NOMO-1 (cell line): ENCODE results near the gene HHAT.

Experiments used
- DNase-seq, 2 experiments: peaks; one replicate each; lab custom pipeline; 2025; ENCODE audit not compliant: unreplicated experiment in 2 of 2; lab: John Stamatoyannopoulos, UW

Gene HHAT

DNA sequence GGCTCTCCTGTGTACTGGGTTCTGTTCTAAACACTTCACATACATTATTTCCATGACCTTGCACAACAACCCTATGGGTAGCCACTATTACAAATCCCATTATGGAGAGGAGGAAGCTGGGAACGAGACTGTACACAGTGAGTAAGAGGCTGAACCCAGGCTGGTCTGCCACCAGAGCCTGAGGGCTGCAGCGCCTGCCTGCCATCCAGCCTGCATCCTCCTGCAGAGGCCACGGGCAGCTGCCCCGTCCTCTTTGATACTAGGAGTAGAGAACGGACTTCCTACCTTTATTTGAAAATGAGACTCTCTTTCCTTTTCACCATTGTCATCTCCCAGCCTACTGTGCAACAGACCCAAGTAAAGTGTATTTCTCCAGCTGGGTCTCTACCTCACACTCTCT, 370.0 kb downstream of the HHAT start:
- DNase-seq, result no peak

GRCh38 chr1:210700083-210700482, 371.4 kb downstream of the HHAT start:
- DNase-seq, result no peak

GRCh38 chr1:210700511-210700910, 371.8 kb downstream of the HHAT start:
- no peak for DNase-seq

DNA sequence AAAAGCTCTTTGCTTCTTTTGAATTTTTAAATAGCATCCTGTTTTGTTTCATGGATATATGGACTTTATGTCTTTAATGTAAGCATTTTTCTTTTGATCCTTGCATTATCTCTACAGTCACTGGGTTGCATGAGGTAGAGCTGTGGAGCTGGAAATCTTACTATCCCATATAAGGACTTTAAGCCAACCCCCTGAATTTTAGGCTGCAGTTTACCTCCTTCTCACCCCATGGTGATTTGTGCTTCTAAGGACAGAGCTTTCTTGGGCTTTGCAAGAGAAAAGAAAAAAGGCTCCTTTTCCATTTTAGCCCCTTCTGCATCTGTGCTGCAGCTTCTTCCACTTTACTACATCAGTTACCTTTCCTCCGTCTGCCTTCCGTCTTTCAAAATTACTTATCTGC, 373.8 kb downstream of the HHAT start:
- no peak for DNase-seq

DNA sequence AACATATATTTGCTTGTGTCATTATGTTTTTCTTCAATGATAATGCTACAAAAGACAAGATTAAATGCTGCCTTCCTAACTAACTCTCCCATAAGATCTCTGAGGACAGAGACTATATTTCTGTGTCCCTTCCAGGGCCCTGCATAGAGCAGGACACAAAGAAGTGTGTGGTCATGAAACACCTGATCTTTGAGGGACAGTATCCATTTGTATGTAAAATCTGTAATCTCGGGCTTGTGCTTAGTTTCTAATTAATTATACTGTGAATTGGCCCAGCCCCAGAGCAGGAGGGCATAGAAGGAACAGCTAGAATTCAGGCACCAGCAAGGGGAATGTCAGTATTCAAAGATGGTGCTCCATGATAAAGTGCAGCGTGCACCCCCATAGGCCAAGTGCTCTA, 374.9 kb downstream of the HHAT start:
- no peak for DNase-seq

DNA sequence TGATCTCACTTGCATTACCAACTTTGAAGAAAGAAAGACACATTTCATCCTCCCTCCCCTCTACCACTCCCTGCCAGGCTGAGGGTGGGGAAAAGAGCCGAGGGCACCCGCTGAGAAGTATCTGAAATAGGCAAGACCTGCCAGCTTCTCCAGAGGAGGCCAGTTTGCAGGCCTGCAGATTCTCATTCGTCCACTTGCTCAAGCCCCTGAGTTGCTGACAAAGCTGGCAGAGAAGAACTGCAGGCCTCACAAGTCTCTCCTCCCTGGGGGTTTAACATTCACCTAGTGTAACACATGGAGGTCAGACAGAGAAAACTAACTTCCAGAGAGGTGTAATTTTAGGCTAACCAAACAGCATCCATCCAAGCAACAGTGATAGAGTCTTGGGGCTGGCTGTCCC, 376.4 kb downstream of the HHAT start:
- no peak for DNase-seq

GRCh38 chr1:210706246-210706645, 377.5 kb downstream of the HHAT start:
- DNase-seq, result no peak

- DNase-seq, result no peak
Measured at GRCh38 chr1:210707300-210708240, 378.9 kb downstream of the HHAT start.

DNA sequence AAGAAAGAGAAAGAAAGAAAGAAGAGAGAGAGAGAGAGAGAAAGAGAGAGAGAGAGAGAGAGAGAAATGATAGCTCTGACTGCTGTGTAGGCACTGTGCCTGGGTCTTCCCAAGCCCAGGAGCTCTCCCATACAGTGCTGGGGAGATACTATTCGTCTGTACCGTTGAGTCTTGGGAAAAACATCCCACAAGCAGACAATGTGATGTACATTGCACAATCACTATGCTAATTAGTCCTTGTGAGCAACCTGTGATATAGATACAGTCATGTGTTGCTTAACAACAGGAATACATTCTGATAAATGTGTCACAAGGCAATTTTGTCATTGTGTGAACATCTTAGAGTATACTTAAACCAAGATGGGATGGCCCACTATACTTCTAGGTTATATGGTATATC, 381.0 kb downstream of the HHAT start:
- no peak for DNase-seq

DNA sequence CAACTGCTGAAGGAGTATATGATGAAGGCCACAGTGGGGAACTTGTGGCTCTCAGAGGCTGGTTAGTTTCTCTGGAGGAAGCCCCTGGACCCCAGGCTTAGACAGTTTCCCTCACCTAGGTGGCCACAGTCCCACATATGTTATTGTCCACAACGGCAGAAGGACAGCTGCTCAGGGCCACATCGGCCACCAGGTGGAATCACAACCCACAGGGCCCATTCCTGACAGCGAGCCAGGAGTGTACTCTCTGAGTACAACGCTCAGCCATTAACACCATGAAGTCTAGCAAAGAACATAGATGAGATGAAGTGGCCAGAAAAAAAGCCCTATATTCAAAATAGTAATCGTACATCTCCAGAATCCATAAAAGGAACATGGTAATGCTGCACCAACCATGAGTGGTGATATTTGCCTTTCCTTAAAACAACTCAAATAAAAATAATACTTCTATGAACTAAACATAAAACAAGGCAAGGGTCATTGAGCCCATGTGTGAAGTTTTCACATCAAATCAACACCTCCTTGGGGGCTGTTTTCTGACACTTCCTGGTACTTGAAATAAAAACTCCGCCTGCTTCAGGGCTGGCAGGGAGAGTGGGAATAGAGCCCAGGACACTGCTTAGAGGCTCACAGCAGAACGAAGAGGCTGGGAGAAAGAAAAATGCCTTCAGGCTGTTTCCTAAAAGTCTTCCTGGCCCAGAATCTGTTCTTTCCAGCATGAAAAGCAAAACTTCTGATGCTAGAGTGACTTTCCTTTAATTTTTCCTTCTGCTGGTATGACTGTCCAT, 383.3 kb downstream of the HHAT start:
- no peak for DNase-seq

DNA sequence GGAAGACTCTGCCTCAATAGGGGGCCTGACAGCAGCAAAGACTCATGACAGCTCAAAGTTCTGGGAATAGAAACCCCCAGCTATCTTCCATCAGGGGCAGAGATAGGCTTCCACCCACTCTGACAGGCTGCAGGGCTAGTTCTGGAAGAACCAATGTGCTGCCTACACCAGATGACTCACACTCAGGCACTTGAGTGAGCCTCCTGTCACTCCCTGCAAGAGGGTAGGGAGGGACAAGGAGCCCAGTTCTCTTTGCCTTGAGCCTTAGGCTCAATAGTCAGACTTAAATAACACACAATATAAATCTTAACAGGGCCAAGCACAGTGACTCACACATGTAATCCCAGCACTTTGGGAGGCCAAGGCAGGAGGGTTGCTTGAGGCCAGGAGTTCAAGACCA, 386.4 kb downstream of the HHAT start:
- no peak for DNase-seq

DNA sequence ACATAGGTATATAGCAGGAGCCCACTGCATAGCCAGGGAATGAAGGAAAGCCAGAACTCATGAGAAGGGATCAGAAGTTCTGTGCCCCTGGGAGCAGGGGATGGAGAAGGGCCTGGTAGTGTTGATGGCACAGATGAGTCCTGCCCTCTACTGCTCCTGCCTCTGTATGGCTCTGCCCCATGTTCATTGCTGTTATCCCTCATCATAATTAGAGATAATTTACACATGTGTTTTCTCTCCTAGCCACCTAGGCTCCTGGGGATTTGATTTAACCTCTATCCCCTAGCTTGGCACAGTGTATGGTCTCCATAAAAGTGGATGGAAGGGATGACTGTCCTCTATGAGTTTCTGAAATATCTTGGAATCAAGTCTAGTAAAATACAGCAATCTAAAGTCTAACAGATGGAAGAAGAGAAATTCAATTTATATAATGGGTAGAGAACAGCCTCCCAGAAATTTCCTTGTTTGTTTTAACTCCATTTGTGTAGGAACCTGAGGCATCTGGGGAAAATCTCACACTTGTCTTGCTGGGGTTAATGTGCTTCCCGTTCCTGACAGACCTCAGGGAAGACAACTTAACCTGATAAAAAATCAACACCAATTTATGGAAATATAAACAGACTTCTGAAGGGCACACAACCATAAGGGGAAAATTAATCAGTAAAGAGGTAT, 393.8 kb downstream of the HHAT start:
- no peak for DNase-seq

DNA sequence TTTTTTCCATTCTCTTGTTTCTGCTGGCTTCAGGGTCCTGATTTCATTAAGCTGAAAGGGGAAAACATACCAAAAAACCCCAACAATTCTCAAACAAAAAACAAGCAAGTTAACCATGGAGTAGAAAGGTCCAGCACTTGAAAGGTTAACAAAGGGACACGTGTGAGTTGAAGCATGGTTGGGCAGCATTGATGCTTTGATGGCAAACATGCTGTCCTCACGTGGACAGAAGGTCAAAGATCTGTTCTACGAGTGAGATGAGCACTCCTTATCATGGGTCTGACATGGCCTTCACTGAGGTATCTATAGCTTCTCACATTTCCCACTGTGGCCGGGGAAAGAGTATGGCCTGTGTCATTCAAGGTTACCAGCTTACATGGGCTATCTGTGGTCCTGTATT, 394.9 kb downstream of the HHAT start:
- DNase-seq, result no peak

DNA sequence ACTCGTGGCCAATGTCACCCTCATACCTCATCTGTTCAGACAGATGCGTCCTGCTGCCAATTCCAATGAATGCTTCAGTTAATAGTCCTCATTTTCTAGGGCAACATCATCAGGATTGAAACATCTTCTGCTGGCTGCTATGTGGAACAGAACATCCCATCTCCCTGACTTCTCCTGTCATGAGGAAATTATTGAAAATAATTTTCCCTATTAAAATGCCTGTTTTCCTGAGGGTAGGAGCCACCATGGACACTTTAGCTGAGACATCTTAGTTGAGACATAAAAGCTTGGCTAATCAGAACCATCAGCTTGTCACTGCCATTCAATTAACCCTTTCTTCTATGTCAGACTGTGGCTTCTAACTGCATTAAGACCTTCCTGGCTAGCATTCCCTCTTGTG, 396.1 kb downstream of the HHAT start:
- DNase-seq, result no peak
